ENCODE results near the gene SLC6A6.

The SLC6A6 gene

DNA sequence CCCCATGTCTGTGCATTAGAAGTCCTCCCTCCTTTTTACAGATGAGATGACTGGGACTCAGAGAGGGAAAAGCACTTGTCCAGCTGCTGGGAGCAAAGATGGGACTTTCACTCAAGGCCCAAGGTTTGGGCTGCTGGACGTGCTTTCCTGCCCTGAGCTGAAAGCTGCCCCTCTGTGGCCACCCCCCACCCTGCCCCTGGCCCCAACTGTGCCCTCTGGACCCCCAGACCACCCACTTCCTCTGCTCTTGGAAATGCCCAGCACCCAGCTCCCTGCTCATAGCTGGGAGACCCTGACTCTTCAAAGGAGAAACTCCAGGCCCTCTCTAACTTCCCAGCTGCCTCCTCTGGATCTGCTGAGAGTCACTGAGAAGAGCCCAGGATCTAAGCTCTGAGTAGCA lies 117.0 kb downstream of the SLC6A6 start:
- DNase-seq (ENCODE audit: low read depth, low spot score), result no peak

DNA sequence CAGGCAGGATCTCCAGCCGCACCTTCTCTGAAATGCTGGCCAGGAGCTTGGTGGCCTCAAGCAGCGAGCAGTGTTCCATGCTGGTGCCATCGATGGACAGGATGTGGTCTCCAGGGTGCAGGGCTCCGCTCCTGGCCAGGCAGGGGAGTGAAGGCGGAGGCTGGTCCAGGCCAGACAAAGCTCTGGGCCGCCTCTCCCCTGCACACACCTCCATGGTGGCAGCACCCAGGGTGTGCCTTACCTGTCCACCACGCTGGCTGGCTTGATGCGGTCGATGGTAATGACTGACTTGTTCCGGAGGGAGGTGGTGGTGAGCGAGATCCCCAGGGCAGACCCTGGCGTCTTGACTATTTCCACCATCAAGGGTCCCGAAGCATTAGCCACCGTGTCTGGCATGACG lies 117.7 kb downstream of the SLC6A6 start:
- no peak for DNase-seq (ENCODE audit: low read depth, low spot score)

DNA sequence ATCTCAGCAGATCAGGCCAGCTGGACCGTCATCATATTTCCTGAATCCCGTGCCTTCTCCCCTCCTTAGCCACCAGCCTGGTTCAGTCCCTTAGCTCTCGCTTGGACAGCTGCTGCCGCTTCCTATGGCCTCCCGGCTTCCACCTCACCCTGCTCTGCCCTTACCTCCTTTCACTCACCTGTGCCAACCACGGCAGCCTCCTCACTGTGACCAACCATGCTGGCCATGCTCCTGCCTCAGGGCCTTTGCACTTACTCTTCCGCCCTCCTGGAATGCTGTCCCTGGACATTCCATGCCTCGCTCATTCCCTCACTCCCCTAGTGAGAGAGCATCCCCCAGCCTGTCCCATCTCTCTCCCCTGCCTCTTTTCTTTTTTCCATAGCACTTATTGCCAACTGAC lies 118.6 kb downstream of the SLC6A6 start:
- no peak for DNase-seq (ENCODE audit: low read depth, low spot score)

DNA sequence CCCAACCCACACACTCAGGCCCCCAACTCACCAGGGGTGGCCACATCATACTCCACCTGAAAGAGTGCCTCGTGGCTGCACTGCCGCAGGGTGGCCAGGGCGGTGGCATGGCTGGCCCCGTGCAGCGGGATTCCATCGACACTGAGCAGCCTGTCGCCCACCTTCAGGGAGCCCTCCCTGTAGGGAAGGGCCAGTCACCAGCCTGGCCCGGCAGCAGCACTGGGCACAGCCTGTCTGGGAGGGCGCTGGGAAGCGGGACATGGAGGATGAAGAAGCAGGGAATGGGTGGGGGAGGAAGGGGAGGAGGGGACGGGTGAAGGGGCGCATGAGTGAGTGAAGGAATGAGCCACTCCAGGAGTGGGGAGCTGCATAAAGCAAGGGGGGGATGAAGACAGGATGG lies 119.2 kb downstream of the SLC6A6 start:
- DNase-seq (ENCODE audit: low read depth, low spot score), result no peak

DNA sequence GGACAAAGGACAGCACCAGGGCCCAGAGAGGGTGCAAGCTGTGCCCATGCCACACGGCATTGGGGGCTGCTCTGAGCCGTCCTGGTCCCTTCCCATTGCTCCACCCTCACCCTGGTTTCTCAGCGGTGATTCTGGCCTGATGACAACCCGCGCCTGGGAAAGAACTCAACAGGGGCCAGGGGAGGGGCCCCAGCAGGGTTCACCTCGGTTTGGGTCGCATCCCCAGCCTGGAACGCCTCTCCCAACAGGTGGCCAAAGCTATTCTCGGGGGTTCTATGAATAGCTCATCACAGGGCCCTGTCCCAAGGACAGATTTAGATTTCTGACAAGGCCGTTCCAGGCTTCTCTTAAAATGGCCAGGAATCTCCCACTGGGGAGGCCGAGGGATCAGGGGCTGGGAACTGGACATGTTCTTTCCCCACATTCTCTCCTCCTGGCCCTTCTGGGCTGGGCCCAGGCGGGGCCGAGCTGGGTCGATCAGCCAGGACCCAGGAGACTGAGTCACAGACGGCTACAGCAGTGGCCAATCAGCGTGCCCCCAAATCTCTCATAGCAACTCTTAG lies 119.8 kb downstream of the SLC6A6 start:
- DNase-seq (ENCODE audit: low read depth, low spot score), result no peak

DNA sequence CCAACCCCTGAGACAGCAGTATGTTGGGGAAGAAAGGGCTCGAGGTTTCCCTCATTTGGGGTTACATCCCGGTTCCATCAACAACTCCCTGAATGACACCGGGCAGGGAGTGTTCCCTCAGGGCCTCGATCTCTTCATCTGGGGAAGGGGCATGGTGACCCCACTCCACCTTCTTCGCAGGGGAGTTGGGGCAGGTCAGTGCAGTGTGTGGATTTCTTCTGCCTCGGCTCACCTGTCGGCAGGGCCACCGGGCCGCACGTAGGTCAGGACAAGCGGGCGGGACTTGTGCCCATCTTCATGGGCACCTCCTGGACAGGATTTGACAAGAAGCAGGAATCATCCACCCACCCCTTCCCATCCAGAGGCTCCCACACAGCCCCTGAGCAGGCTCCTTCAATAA lies 120.4 kb downstream of the SLC6A6 start:
- DNase-seq (ENCODE audit: low read depth, low spot score), result no peak

DNA sequence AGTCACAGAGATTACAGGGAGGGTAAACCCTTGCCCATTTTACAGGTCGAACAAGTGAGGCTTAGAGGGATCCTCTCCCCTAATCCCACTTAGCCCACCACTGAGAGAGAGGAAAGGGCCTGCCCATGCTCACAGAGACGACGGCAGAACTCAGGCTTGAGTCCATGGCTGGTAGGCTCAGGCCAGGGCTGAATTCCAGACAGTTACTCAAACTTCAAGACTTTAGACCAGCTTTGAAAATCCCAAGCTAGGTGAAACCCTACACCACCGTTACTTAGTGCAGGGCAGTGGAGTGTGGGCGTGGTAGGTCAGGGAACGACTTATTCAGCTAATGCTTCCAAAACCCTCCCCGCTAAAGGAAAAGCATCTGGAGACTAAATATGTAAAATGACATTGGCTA lies 121.4 kb downstream of the SLC6A6 start:
- DNase-seq (ENCODE audit: low read depth, low spot score), result peak; percentile 42

DNA sequence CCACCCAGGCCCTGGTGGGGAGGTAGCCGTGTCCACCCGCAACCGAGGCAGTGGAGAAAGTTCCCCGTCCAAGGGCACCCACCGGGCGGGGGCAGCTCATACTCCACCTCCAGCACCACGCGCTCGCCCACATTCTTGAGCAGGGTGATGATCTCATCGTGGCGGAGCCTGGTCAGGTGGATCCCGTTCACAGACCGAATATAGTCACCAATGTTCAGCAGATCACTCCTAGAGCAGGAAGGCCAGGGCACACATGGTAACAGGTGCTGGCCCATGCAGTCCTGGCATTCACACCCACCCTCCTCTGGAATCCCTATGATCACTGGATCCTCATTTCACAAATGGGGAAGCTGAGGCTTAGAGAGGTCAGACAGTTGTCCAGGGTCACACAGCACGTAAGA lies 121.9 kb downstream of the SLC6A6 start:
- peak; percentile 26 for DNase-seq (ENCODE audit: low read depth, low spot score)

DNA sequence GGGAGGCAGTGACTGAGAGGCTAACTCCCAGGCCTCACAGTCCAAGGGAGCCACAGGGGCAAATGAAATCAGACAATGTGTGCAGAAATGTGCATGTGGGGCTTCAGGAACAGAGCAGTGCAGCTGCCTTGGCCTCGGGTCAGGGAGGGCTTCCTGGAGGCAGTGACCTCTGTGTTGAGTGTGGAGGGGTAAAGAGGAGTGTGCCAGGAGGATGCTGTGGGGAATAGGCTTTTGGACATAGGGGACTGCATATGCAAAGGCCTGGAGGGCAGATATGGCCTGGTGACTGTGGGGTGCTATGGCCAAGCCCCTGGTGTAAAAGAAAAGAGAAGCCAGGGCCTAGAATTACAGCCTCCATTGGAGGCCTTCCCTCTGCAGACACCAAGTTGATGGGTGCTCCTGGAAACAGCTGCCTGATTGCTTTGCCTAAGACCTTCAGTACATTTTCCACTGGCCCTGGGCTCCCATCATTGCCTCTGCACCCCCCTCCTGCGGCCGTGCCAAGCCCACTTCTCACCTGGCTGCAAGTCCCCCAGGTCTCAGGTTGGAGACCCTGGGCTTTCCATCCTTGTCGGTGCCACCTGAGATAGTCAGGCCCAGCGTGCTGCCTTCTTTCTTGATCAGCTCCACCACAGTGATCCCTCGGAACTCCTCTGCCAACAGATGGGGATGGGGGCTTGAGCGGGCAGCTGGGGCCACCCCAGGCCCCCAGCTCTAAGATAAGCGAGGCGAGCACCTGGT lies 122.7 kb downstream of the SLC6A6 start:
- no peak for DNase-seq (ENCODE audit: low read depth, low spot score)

DNA sequence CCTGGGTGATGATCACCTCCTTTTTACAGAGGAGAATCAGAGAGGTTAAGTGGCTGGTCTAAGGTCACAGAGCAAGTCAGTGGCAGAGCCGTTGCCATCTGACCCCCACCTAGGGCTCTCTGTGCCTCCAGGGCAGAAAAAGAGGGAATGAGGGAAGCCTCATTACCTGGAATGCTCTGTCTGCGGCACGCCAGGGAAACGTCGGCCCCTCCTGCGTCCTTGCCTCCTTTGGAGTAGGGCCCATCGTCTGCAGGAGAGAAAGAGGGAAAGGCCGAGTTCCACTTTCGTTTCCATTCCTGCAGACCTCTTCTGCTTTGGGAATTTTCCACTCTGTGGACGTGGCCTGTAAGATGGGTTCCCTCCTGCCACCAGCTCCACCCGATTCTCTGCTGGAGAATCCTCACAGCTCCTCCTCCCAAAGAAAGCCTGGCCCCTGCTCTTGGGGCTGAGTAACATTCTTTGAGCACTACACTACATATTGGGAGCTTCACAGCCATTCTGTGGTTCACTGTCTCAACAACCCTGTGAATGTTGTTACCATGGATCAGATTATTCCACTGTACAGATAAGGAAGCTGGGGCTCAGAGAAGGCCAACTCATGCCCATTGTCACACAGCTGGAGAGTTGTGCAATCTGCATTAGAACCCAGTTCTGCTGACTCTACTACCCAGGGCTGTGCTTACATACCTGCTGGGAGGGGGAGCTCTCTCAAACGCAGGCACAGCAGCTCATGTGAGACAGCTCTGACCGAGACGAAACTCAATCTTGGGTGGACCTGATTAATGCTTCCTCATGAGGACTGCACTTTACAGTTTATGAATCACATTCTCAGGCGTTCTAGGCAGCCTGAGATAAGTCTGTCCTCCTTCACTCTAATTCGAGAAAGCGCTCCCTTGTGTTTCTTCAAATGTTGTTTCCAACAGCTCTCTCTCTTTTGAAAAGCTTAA lies 123.6 kb downstream of the SLC6A6 start:
- no peak for DNase-seq (ENCODE audit: low read depth, low spot score)

DNA sequence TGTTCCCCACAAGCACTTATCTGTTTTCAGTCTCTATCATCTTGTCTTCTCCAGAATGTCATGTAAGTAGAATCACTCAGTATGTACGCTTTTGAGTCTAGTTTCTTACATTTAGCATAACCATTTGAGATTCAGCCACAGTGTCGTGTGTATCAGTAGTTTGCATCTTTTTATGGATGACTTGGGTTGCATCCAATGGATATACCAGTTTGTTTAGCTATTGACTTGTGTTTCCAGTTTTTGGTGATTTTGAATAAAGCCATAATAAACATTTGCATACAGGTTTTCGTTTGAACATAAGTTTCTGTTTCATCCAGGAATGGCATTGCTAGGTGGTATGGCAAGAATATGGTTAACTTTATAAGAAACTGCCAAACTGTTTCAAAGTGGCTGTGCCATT lies 125.7 kb downstream of the SLC6A6 start:
- DNase-seq (ENCODE audit: low read depth, low spot score), result no peak

DNA sequence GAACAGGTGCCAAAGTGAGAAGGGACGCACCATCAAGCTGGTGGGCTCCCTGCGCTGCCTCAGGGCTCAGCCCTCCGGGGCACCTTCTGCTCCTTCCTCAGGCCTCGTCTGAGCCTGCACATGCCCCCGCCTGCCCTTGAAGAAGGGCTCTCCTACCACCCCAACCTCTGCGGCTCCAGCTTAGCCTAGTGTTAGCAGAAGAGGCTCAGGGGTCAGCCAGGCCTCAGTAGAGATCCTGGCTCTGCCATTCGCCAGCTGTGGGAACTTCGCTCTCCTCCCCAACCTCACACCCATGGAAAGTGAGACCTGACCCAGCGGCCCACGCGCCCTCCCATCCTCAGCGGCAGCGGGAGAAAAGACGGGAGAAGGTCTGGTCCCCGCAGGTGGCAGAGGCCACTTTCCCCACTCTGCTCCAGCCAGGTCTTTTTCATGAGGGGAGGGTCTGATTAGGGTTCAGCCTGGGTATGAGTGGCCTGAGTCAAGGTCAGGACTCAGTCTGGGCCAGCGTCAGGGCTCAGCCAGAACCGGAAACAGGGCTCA lies 129.5 kb downstream of the SLC6A6 start:
- no peak for DNase-seq (ENCODE audit: low read depth, low spot score)

DNA sequence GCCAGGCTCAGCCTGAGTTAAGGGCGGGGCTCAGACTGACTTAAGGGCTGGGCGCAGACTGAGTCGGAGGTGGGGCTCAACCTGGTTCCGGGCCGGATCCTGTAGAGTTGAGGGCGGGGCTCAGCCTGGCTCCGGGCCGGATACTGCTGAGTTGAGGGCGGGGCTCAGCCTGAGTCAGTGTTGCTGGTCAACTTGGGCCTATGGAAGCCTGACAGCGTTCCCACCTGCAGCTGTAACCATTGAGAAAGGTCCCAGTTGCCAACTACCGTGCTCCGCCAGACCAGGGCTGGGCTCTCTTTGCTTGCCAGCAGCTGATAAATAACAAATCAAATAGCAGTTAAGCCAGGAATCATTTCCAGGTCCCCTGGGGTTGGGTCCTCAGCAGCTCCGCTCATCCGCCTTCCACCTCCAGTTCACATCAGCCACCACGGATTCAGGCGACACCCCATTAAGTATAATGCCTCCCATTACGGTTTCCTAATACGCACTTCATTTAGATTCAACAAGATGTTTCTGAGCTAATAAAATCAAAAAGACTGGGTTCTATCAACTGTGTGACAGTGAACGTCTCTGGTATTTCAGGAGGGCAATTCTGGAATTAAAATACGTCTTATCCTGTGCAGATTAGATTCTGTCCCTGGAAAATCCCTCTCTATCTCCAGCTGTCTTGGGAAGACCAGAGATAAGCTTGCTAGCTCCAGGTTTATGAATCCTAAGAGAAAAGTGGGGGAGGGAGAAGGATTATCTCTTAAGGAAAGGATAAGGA lies 130.5 kb downstream of the SLC6A6 start:
- DNase-seq (ENCODE audit: low read depth, low spot score), result no peak

DNA sequence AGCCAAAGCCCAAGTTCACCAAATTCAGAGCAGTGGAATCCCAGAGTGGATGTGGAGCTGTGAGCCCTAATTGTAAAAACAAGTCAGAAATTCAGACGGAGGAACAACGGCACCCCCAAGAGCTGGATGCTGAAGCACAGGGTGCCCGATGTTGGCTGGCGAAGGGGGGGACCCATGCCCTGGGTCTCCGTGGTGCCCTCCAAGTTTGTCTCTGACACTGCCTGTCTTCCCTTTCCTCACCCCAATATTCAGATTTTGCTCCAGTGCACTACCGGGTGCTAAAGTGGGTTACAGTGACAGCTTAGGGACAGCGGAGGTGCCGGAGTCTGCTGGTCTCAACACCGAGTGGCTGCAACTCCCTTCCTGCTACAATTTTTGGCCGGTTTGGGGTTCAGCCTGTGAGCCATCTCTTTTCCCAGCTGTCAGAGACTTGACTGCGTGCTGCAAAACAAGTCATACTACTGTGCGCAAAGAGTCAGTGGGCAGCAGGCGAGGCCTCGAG lies 131.1 kb downstream of the SLC6A6 start:
- DNase-seq (ENCODE audit: low read depth, low spot score), result no peak

DNA sequence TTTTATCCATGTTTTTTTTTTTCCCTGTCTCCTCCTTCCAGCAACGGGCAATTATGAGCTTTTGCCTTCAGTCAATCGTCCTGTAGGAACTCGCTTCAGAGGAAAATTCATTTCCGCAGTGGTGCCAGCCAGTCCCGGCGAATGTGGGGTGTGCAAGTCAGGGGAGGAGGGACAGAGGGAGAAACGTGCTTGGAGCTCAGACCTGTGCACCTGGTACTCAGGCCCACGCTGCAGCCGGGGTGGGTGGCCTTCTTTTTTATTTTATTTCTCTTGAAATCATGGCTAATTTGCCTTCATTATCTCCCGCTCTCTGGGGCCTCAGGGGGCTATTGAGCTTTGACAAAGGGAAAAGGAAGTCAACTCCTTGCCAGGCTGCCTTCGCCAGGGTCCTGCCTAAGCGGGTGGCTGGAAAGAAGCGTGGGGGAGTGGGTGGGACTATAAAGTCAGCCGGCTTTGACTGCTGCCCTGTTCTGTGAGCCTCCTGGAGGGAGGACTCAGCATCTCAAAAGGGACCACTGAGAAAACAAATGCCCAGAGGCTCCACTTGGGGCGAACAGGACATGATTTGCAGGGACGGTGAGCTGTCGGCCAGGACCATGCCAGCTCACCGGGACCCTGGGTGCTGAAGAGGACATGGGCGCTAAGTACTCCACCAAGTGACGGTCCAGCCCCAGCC lies 132.2 kb downstream of the SLC6A6 start:
- DNase-seq (ENCODE audit: low read depth, low spot score), result no peak

DNA sequence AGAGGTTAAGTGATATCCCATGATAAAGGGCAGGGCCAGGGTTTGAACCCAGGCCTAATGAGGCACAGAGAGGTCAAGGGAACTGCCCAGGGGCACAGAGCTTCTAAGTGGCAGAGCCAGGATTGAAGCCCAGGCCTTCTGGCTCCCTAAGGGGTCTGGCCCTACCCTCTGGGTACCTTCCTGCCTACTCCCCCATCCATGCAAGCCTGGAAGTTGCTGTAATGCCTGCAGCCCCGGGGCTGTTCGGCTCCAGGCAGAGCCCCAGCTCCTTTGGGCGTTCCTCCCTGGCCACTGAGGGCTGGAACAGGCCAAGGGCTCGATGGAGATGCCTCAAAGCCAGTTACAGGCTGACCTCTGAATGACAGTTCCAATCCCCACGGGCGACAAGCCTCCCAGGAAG lies 133.2 kb downstream of the SLC6A6 start:
- no peak for DNase-seq (ENCODE audit: low read depth, low spot score)

DNA sequence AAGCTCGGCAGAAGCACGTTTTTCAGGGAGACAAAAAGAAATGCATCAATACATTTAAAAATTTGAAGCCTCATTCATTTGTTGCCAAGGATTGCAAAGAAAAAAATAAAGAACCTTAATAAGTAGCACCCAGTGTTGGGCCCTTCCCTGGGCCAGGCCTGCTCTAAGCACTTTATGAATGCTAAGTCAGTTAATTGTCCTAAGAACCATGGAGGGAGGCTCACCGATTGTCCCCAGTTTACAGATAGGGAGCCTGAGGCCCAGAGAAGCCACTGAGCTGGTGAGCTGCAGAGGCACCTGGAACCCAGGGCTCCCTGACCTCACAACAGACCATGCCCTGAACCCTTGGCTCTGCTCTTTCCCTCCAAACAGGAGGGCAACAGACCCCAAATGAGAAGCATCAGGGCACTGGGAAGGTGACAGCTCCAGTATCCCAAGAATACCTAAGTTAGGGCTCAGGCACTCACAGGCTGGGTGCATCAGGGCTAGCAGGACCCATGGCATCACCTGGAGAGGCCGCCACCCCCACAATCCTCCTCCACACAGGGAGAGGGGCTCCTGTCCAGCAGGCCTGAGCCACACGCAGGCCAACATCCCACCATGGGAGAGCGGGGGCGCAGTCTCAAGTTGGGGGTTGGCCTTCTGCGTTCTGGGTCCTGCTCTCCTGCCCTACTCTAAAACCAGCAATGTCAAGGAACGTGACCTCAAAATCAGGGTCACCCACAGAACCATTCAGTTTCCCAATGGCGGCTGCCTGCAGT lies 133.8 kb downstream of the SLC6A6 start:
- DNase-seq (ENCODE audit: low read depth, low spot score), result no peak

DNA sequence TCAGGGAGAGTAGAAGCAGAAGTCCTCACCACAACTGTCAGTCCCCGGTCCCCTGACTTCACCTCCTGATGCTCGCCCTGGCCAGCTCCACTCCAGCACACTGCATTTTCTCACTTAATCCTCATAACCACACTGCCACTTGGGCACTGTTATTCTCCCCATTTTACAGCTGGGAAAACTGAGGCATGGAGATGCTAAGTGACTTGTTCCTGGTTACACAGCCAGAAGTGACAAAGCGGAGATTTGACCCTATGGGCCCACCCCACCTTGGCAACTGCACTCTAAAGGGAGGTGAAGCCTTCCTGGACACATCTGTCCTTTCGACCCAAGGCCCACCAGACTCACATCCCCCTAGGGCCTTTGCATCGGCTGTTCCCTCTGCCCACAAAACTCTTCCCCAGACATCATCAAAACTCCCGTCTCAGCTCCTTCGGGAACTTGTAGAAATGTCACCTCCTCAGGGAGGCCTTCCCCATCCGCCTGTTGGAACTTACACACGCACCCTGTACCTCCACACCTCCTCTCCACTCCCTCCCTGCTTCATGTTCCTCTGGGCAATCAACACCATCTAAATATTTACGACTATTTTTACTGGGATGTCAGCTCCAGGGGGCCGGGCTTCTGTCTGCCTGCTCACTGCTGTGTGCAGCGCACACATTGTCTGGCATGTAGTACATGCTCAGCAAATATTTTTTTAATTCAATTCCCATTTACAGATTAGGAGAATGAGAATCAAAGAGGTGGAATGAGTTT lies 134.6 kb downstream of the SLC6A6 start:
- no peak for DNase-seq (ENCODE audit: low read depth, low spot score)
